Naive thymus-derived CD8-positive, alpha-beta T cell (primary cell): ENCODE data around the gene TIMELESS. TPM values are rescaled to one million over a fixed set of nuclear protein-coding genes. Genes with fewer than 3 reads are reported as not detected.
A peak's percentile ranks its signal among the peaks of the same experiment; 100 is the strongest.
"Not testable (repeated sequence)": the region's sequence is repeated elsewhere in the genome, so short reads cannot be mapped to it uniquely, and the experiment has no call there.

ENCODE experiments used
- ATAC-seq, 2 donors: fragments of 150-1000 bp; cut with Tn5 transposase in 1 of 2; sonication (Bioruptor Pico), chemical (Tn5 transposase) in 1 of 2; 1 replicate in 1 of 2; 2 replicates in 1 of 2; pipeline ENCODE4 v1.10.0; 2021; ENCODE audit warnings: mild to moderate bottlenecking in 2 of 2, moderate library complexity in 2 of 2
- POLR2A ChIA-PET: fragments of 350-600 bp; sonication (Branson Sonifier 250); formaldehyde crosslinking; loops from one replicate; lab custom pipeline; 2021; ENCODE audit warnings: antibody characterized with exemption; lab: Charles Lee
- DNase-seq, 10 donors: peaks; one replicate each; pipeline versions ENCODE4 v3.0.0 to v3.0.0-alpha.2; 2020 to 2022
- H3K27ac Mint-ChIP-seq, 10 donors: one replicate each; pipeline ENCODE4 v1.8.0; 2020 to 2022; ENCODE audit warnings: mild to moderate bottlenecking in 10 of 10, mixed read lengths in 10 of 10, moderate library complexity in 4 of 10, inconsistent platforms in 1 of 10
- H3K27me3 Mint-ChIP-seq, 5 donors: one replicate each; pipeline ENCODE4 v1.8.0; 2021 to 2022; ENCODE audit warnings: mixed read lengths in 5 of 5
- H3K36me3 Mint-ChIP-seq, 3 donors: one replicate each; pipeline ENCODE4 v1.8.0; 2020 to 2022; ENCODE audit warnings: mixed read lengths in 3 of 3, mild to moderate bottlenecking in 2 of 3, inconsistent platforms in 1 of 3
- H3K4me1 Mint-ChIP-seq, 4 donors: one replicate each; pipeline ENCODE4 v1.8.0; 2021 to 2022; ENCODE audit warnings: mixed read lengths in 4 of 4
- H3K4me3 Mint-ChIP-seq, 10 donors: one replicate each; pipeline ENCODE4 v1.8.0; 2020 to 2022; ENCODE audit warnings: mild to moderate bottlenecking in 10 of 10, mixed read lengths in 10 of 10, moderate library complexity in 6 of 10, inconsistent platforms in 1 of 10
- H3K9me3 Mint-ChIP-seq, 9 donors: one replicate each; pipeline ENCODE4 v1.8.0; 2020 to 2022; ENCODE audit warnings: mixed read lengths in 9 of 9, mild to moderate bottlenecking in 3 of 9, inconsistent platforms in 1 of 9, moderate library complexity in 1 of 9
- polyA plus RNA-seq, 3 donors: library from polyadenylated mRNA; unstranded; fragments of 300-500 nt; fragmentation: Illumina TruSeq; gene quantifications; one replicate each; pipeline ENCODE4 v1.2.3, GENCODE V29; 2021
- total RNA-seq, 8 experiments: library from RNA in 2 of 8; stranded (reverse) in 2 of 8; gene quantifications; one replicate each; pipeline ENCODE4 v1.2.3 and lab custom pipeline; 2021 to 2026

The TIMELESS gene
- total RNA-seq (1 to 10 TPM; 5.5 to 5.8 TPM), polyA plus RNA-seq (1 to 10 TPM; 3.3 to 4.2 (median 3.5) TPM), total RNA-seq (lab: John Stamatoyannopoulos, UW) (8.9 to 39.4 (median 18.1) reads per million in 6 experiments)

- peak within 1 kb of the TSS; percentile 93 to 97 (median 95) for H3K27ac Mint-ChIP-seq
- peak within 1 kb of the TSS; percentile 88 to 95 (median 92) for H3K4me3 Mint-ChIP-seq
- ATAC-seq (peak; percentile 97 to 98), DNase-seq (peak; percentile 72 to 95 (median 80))
- H3K9me3 Mint-ChIP-seq = peaks cover 0 to 7% (median 0%) of the 10 kb centered on the region in 9 donors
- POLR2A ChIA-PET = interaction anchor here (0.5 to 3.9 kb wide), 20 partner anchors 10 to 354 kb away, joined by 3 to 15 read pairs (median 4); partner anchors contain the start of genes CNPY2, COQ10A, ESYT1 and IL23A
- H3K4me1 Mint-ChIP-seq = peaks cover 12 to 28% (median 14%) of the 10 kb centered on the region in 4 donors
- peaks cover 0 to 2% (median 0%) of the 10 kb centered on the region in 3 donors for H3K36me3 Mint-ChIP-seq
- no peaks in the 10 kb centered on the region for H3K27me3 Mint-ChIP-seq
Observed at GRCh38 chr12:56448860-56449621, at the start of gene TIMELESS. TIMELESS (minus strand) TSS chr12:56449426; CDS start chr12:56434170, 15,256 bp downstream.

GRCh38 chr12:56498126-56498902, 49.1 kb upstream of the TIMELESS start:
- DNase-seq, H3K27me3 Mint-ChIP-seq: not testable (repeated sequence)

DNA sequence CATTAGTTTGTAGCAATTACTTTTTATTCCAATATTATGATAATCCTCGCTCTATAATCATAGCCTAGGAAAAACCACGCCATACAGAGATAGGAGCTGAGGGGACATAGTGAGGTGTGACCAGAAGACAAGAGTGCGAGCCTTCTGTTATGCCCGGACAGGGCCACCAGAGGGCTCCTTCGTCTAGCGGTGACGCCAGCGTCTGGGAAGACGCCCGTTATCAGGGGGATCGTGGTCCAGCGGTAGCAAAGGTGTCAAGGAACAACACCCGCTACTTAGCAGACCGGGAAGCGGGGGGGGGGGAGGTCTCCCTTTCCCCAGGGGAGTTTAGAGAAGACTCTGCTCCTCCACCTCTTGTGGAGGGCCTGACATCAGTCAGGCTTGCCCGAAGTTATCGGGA, 47.5 kb upstream of the TIMELESS start:
- ATAC-seq = peak in 1 of 2 donors; percentile 33
- H3K4me3 Mint-ChIP-seq = peak overlapping the region in 9 of 10 donors; percentile 41 to 80 (median 56)
- POLR2A ChIA-PET = interaction anchor here (0.7 kb wide), 1 partner anchor 91 kb away, joined by 3 read pairs; no protein-coding TSS in a partner anchor
- H3K4me1 Mint-ChIP-seq, H3K9me3 Mint-ChIP-seq, H3K27me3 Mint-ChIP-seq, H3K36me3 Mint-ChIP-seq: not testable (repeated sequence)
- peak overlapping the region in 1 of 10 donors; percentile 41 for H3K27ac Mint-ChIP-seq
- peak in 8 of 10 donors; percentile 17 to 58 (median 52) for DNase-seq

More at GRCh38 chr12:56498126-56498902, 49.1 kb upstream of the TIMELESS start:
- H3K36me3 Mint-ChIP-seq, POLR2A ChIA-PET, ATAC-seq, H3K4me3 Mint-ChIP-seq, H3K27ac Mint-ChIP-seq, H3K4me1 Mint-ChIP-seq, H3K9me3 Mint-ChIP-seq: not testable (repeated sequence)

GRCh38 chr12:56494481-56494880, 45.3 kb upstream of the TIMELESS start:
- DNase-seq, H3K9me3 Mint-ChIP-seq, ATAC-seq, H3K4me1 Mint-ChIP-seq, H3K4me3 Mint-ChIP-seq, POLR2A ChIA-PET, H3K36me3 Mint-ChIP-seq, H3K27ac Mint-ChIP-seq: not testable (repeated sequence)
- peaks cover 4 to 15% (median 9%) of the 10 kb centered on the region in 5 donors for H3K27me3 Mint-ChIP-seq

- H3K36me3 Mint-ChIP-seq, H3K4me3 Mint-ChIP-seq, H3K27ac Mint-ChIP-seq, ATAC-seq, H3K9me3 Mint-ChIP-seq, POLR2A ChIA-PET, DNase-seq, H3K4me1 Mint-ChIP-seq: not testable (repeated sequence)
- peaks cover 4 to 15% (median 9%) of the 10 kb centered on the region in 5 donors for H3K27me3 Mint-ChIP-seq
Observed at GRCh38 chr12:56494106-56494415, 44.8 kb upstream of the TIMELESS start.

DNA sequence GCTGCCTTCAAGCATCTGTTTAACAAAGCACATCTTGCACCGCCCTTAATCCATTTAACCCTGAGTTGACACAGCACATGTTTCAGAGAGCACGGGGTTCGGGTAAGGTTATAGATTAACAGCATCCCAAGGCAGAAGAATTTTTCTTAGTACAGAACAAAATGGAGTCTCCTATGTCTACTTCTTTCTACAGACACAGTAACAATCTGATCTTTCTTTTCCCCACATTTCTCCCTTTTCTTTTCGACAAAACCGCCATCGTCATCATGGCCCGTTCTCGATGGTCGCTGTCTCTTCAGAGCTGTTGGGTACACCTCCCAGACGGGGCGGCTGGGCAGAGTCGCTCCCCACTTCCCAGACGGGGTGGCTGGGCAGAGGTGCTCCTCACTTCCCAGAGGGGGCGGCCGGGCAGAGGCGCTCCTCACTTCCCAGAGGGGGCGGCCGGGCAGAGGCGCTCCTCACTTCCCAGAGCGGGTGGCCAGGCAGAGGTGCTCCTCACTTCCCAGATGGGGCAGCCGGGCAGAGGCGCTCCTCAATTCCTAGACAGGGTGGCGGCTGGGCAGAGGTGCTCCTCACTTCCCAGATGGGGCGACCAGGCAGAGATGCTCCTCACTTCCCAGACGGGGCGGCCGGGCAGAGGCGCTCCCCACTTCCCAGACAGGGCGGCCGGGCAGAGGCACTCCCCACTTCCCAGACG, 44.3 kb upstream of the TIMELESS start:
- ATAC-seq, H3K4me3 Mint-ChIP-seq, H3K9me3 Mint-ChIP-seq, H3K4me1 Mint-ChIP-seq, DNase-seq, POLR2A ChIA-PET, H3K36me3 Mint-ChIP-seq, H3K27ac Mint-ChIP-seq: not testable (repeated sequence)
- H3K27me3 Mint-ChIP-seq = peaks cover 4 to 15% (median 9%) of the 10 kb centered on the region in 5 donors

DNA sequence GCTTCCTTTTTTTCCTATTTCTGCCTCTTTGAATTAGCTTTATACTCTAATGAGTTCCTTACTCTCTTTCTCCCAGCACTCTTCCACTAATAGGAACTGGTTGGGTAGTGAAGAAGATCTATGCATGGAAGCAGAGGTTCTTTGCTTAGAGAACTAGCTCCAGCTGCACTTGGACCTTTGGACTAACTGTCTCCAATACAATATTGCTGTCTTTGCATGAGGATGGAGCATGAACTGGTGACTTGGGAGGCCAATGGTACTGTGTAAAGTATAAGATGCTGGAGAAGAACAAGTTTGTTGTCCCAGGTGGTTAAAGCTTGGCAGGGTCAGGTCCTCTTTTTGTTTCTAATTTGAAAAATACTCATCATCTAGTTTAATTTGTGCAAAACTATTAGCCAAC, 41.1 kb upstream of the TIMELESS start:
- Mint-ChIP-seq H3K4me1 (peaks cover 8 to 20% (median 18%) of the 10 kb centered on the region in 4 donors), H3K9me3 (no peaks in the 10 kb centered on the region), H3K27me3 (peaks cover 4 to 19% (median 9%) of the 10 kb centered on the region in 5 donors), H3K36me3 (no peaks in the 10 kb centered on the region), H3K27ac (no peak overlapping the region), H3K4me3 (peak overlapping the region in 3 of 10 donors; percentile 34 to 74 (median 41))
- POLR2A ChIA-PET = interaction anchor here (0.5 to 1.3 kb wide), 3 partner anchors 152 to 1192 kb away, joined by 4 to 5 read pairs (median 5); partner anchors contain the start of genes IL23A and STAT6
- DNase-seq (no peak), ATAC-seq (no peak)

- DNase-seq = peak; percentile 56 to 89 (median 75)
- peaks cover 8 to 20% (median 18%) of the 10 kb centered on the region in 4 donors for H3K4me1 Mint-ChIP-seq
- H3K4me3 Mint-ChIP-seq = peak within 1 kb of the TSS; percentile 88 to 95 (median 94)
- no peaks in the 10 kb centered on the region for H3K36me3 Mint-ChIP-seq
- H3K9me3 Mint-ChIP-seq = no peaks in the 10 kb centered on the region
- POLR2A ChIA-PET = interaction anchor here (0.5 to 1.9 kb wide), 14 partner anchors 16 to 591 kb away, joined by 3 to 9 read pairs (median 3); partner anchors contain the start of genes ANKRD52, IL23A and PAN2
- H3K27me3 Mint-ChIP-seq = peaks cover 4 to 18% (median 9%) of the 10 kb centered on the region in 5 donors
- peak within 1 kb of the TSS; percentile 66 to 94 (median 89) for H3K27ac Mint-ChIP-seq
- peak; percentile 94 to 97 for ATAC-seq
Observed at GRCh38 chr12:56488041-56488955, 39.1 kb upstream of the TIMELESS start, which contains the start of gene GLS2. GLS2 (minus strand) TSS chr12:56488161; CDS start chr12:56488118, 43 bp downstream.

DNA sequence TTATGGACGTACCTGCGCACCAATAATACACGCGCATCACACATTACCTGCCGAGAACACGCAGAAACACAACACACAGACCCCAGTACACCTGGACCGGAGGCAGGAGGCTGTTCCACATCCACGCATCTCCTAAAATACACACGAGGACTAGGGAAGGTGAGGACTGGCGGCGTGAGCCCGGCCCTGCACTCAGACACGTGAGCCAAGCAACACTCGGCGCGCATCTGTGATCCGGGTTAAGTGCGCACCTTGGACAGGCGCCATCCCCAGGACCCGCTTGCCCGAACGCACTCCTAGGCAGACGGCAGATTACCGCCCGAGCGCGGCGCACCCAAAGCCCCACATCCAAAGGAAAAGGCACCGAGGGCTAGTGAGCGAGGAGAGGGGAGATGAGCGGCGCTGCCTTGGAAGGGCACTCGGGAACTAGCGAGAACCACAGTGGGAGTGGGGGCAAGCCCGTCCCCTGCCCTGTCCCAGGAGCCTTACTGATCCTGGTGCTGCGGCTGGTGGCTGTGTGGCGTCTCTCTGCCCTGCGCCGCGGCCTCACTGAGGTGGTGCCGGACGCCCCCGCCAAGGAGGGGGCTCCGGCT, 38.3 kb upstream of the TIMELESS start:
- Mint-ChIP-seq H3K27me3 (peaks cover 4 to 15% (median 9%) of the 10 kb centered on the region in 5 donors), H3K9me3 (no peaks in the 10 kb centered on the region), H3K4me3 (peak overlapping the region; percentile 88 to 95 (median 94)), H3K27ac (peak overlapping the region; percentile 66 to 94 (median 87)), H3K4me1 (peaks cover 8 to 20% (median 18%) of the 10 kb centered on the region in 4 donors), H3K36me3 (no peaks in the 10 kb centered on the region)
- DNase-seq (peak in 8 of 10 donors; percentile 8 to 65 (median 24)), ATAC-seq (peak; percentile 26 to 41)
- POLR2A ChIA-PET = interaction anchor here (0.5 to 1.9 kb wide), 7 partner anchors 15 to 230 kb away, joined by 3 to 6 read pairs (median 4); partner anchors contain the start of genes ANKRD52 and IL23A

DNA sequence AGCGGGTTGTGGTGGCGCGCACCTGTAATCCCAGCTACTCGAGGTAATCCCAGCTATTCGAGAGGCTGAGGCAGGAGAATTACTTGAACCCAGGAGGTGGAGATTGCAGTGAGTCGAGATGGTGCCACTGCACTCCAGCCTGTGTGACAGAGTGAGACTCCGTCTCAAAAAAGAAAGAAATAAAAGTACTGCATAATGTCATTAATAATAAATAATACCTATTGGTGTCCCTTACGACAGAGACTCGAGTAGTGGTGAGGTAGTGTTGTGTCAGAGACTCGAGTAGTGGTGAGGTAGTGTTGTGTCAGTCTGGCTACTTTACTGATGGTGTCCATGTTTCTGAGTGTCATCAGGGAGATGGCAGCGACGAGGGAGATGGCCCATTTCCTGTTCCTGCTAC, 37.5 kb upstream of the TIMELESS start:
- Mint-ChIP-seq H3K36me3 (no peaks in the 10 kb centered on the region), H3K4me3 (peak overlapping the region; percentile 88 to 95 (median 94)), H3K27ac (peak overlapping the region in 2 of 10 donors; percentile 37 to 82), H3K4me1 (peaks cover 8 to 20% (median 18%) of the 10 kb centered on the region in 4 donors), H3K9me3 (no peaks in the 10 kb centered on the region), H3K27me3 (peaks cover 4 to 13% (median 8%) of the 10 kb centered on the region in 5 donors)
- DNase-seq (no peak), ATAC-seq (no peak)
- POLR2A ChIA-PET = no interaction called here
